Pons (tissue), 1 donor: ENCODE data around the gene HOXB5.

Source experiments
- DNase-seq: peaks from one replicate; pipeline ENCODE4 v3.0.0-alpha.2; 2016; ENCODE audit warnings: low spot score

Gene HOXB5

GRCh38 chr17:48593126-48593829, at the start of gene HOXB5:
Gene HOXB5, minus strand, starts transcription at chr17:48593779. Its CDS starts 97 bp downstream, at chr17:48593682.
- no peak for DNase-seq

GRCh38 chr17:48642843-48643696, 49.5 kb upstream of the HOXB5 start:
- no peak for DNase-seq

GRCh38 chr17:48642059-48642842, 48.7 kb upstream of the HOXB5 start:
- no peak for DNase-seq

- no peak for DNase-seq
Observed at GRCh38 chr17:48641541-48642058, 48.0 kb upstream of the HOXB5 start.

GRCh38 chr17:48640858-48641180, 47.2 kb upstream of the HOXB5 start:
- DNase-seq: no peak

GRCh38 chr17:48639982-48640857, 46.6 kb upstream of the HOXB5 start:
- no peak for DNase-seq

- no peak for DNase-seq
Observed at GRCh38 chr17:48639136-48639535, 45.6 kb upstream of the HOXB5 start.

- no peak for DNase-seq
Observed at GRCh38 chr17:48637323-48638260, 44.0 kb upstream of the HOXB5 start.

GRCh38 chr17:48636177-48637018, 42.8 kb upstream of the HOXB5 start:
- no peak for DNase-seq

GRCh38 chr17:48634493-48635208, 41.1 kb upstream of the HOXB5 start:
- no peak for DNase-seq

GRCh38 chr17:48633266-48633677, 39.7 kb upstream of the HOXB5 start:
- DNase-seq: no peak

GRCh38 chr17:48632579-48633265, 39.1 kb upstream of the HOXB5 start:
- no peak for DNase-seq

GRCh38 chr17:48631693-48632578, 38.4 kb upstream of the HOXB5 start:
- no peak for DNase-seq

GRCh38 chr17:48630925-48631692, 37.5 kb upstream of the HOXB5 start:
- no peak for DNase-seq

GRCh38 chr17:48630009-48630924, 36.7 kb upstream of the HOXB5 start:
- DNase-seq: no peak
